T1000 (cell line): Measurements from ENCODE around the gene STX8.
"Not testable (repeated sequence)": the region's sequence is repeated elsewhere in the genome, so short reads cannot be mapped to it uniquely, and the experiment has no call there.

Source experiments
- DNase-seq: peaks from one replicate; lab custom pipeline; 2025; ENCODE audit warnings: mixed read lengths; lab: John Stamatoyannopoulos, UW

STX8 gene

GRCh38 chr17:9557161-9557755 is 18.4 kb downstream of the STX8 start:
- no peak for DNase-seq

GRCh38 chr17:9554715-9555114 is 20.9 kb downstream of the STX8 start:
- DNase-seq, result not testable (repeated sequence)

- DNase-seq, result no peak
These were observed 22.0 kb downstream of the STX8 start for GRCh38 chr17:9553596-9553995.

DNA sequence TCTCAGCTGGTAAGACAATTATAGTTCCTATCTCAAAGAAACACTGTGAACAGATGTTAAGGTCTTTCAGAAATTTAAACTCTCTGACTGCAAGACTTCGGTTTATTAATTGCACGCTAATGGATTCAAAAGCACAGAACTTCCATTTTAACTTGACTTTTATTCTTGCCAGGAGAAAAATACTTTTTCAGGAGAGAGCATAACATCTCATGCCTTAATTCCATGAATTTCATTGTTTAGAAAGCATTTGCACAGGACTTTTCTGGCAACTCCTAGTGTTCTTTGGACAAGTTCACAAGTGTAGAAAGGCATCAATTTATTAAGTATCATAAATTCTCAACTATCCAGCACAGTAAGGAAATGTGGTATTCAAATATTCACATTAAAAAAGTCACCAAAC is 22.4 kb downstream of the STX8 start:
- DNase-seq, result no peak

DNA sequence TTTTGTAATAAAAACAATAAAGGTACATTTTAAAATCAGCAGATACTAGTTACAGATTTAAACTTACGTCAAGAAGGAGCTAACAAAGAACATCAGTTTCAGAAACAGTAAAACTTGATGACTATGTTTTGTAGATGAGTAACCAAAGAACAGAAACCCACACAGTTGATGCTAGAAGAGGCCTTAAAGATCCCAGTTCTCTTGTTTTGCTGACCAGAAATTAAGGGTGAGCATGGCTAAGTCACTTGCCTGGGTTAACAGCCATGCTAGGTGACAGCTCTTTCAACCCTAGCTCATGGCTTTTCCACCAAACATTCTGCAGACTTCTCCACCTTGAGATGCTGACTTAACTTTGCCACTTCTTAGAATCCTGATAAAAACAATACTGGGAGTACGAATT is 26.4 kb downstream of the STX8 start:
- no peak for DNase-seq

GRCh38 chr17:9544221-9544620 is 31.4 kb downstream of the STX8 start:
- DNase-seq, result no peak

DNA sequence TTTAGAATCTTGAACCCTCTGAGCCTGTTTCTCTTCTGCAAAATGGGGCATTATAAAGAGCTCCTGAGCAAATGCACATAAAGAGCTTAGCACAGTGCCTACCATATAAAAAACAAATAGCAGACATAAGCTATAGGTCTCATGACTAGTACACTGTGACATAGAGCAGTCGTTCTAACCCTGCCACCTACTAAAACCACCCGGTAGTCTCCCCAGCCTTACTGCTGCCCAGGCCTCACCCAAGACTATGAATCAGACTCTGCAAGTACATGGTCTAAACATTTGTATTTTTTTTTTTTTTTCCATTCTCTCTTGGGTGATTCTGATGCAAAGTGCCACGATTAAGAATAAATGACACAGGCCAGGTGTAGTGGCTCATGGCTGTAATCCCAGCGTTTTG is 33.9 kb downstream of the STX8 start:
- no peak for DNase-seq

GRCh38 chr17:9538626-9539025 is 37.0 kb downstream of the STX8 start:
- no peak for DNase-seq

DNA sequence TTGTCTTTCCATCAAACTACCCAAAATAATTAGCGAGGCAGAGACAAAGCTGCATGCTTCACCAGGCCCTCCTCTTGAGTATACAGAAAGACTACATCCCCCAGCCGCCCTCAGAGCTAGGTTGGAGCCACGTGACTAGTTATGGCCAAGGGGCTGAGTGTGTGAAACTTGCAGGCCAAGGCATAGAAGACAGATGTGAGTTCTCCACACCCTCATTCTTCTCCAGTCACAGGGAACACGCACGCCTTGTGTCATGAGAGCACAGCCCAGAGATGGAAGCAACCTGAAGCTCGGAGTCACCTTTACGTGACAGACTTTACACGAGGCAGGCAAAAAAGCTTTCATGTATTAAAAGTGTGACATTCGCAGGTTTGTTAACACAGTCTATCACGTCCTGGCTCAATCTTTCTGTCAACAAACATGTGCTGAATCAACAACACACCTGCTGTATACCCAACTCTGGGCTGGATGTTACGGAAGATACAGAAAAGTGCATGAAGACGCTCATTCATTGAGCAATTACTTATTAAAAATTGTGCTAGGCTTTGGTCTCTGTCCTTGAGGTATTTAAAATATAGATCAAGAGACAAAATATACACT is 38.3 kb downstream of the STX8 start:
- no peak for DNase-seq

GRCh38 chr17:9536061-9536460 is 39.6 kb downstream of the STX8 start:
- DNase-seq, result no peak

DNA sequence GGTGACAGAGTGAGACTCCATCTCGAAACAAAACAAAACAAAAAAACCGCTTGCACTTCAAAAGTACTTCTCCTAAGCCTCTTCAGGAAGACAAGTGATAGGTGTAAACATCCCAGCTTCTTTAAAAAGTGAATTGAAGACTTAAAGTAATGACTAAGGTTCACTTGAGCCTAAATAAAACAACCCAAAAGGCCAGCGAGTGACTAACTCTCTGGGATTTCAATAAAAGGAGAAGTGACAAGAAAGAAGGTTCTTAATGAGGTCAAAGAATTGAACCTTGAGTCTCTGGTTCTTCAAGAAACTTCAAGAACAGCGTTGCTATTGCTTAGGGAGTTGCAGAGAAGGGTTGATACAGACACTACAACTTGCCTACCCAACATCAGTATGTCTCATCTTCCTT is 42.2 kb downstream of the STX8 start:
- DNase-seq, result no peak

DNA sequence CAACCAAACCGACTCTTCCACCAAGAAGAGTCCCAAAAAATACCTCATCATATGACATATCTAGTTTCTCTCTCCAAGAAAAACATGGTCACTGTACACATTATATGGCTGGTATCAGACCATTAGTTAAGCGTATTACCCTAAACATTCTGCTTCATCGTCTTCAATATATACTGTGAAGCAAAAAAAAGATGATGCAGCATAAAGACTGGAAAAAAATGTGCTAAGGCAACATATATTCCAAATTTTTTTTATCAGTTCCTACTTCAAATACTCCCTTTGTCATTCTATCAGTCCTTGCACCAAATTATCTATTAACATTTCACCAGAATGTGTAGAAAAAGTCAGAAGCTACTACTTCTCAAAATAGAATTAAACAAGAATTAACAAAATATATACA is 42.9 kb downstream of the STX8 start:
- DNase-seq, result no peak

DNA sequence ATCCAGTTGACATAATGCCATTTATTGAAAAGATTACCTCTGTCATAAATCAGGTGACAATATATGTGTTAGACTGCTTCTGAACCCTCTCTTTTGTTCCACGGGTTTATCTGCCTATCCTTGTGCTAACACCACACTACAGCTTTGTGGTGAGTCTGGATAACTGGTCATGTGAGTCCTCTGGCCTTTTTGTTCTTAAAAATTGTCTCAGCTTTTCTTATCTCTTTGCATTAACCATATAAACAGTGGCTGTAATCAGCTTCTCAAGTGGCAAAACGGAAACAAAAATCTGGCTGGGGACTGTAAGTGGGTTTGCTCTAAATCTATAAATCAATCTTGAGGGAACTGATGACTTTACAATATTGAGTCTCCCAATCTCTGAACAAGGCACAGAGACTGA is 44.6 kb downstream of the STX8 start:
- DNase-seq, result no peak

GRCh38 chr17:9529033-9529700 is 46.5 kb downstream of the STX8 start:
- DNase-seq, result no peak

- DNase-seq, result no peak
These were observed 47.8 kb downstream of the STX8 start for GRCh38 chr17:9527788-9528187.

- DNase-seq, result no peak
These were observed 53.5 kb downstream of the STX8 start for GRCh38 chr17:9522074-9522473.

DNA sequence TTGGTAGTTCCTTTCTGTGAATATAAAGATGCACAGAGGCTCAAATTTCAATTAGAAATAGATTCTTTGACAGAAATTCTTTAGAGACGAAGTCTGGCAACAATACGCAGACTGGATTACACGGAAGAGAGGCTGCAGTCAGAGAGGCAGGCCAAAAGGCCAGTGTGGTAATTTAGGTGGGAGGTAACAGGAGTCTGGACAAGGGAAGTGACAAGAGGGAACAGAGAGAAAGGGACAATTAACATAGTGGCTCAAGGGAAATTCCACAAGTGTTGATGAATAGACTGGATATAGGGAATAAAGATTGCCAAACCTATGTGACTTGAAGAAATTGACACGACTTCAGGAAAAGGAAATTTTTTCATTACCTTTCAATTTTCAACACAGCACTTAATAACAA is 54.6 kb downstream of the STX8 start:
- DNase-seq, result no peak

DNA sequence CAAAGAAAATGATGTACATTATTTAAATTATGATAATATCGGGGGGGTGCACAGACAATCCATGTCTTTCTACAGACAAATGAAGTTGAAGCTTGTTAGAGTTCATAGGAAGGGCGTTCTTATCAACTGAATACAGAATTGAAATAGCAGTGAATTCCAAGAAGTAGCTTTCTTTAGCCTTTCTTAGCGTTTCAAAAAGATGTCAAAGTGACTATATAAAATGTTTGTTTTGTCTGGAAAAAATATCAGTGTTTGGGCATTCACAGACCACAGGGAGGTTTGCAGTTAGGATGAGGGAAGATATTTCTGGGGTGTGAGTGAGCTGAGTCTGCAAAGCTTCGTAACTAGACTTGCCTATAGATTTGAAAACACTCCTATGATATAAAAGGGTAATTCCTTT is 55.0 kb downstream of the STX8 start:
- DNase-seq, result no peak

DNA sequence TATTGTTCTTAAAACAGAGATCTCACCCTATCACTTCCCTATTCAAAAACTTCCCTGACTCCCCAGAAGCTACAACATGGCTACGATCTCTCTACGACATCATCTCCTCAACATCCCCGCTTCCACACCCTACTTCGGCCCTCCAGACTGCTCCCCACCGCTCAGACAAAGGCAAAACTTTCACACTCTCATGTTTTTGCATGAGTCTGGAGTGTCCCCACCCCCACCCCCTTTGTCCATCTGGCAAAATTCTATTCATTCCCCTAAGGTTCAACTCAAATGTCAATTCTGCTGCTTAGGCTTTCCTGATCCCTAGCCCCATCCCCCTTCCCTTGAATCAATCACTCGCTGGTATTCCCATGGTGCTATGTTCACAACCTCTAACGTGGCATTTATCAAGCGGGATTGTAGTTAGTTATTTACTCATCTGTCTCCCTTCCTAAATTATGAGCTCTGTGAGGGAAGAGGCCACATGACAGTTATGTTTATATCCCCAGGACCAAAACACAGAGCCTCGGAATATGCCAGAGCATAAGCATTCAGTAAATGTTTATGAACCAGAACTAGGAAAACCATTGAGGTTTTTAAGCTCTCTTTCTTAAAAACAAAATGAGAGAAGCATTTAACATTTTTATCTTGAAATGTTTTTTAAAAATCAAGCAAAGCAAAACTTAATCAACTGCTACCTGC is 55.9 kb downstream of the STX8 start:
- DNase-seq, result no peak

DNA sequence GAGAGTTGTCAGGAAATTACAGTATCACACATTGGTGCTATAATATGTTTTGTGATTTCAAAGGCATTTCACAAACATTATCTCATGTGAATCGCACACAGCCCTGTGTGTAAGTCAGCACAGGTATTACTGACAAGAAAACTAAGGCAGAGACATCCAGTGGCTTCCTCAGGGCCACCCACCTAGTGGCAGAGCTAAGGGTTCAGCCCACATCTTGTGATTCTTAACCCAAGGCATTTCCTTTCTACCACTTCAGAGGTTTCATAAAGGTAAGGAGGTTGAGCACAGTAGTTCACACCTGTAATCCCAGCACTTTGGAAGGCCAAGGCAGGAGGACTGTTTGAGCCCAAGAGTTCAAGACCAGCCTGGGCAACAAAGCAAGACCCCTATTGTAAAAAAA is 58.2 kb downstream of the STX8 start:
- no peak for DNase-seq

GRCh38 chr17:9513266-9513665 is 62.4 kb downstream of the STX8 start:
- DNase-seq, result no peak

DNA sequence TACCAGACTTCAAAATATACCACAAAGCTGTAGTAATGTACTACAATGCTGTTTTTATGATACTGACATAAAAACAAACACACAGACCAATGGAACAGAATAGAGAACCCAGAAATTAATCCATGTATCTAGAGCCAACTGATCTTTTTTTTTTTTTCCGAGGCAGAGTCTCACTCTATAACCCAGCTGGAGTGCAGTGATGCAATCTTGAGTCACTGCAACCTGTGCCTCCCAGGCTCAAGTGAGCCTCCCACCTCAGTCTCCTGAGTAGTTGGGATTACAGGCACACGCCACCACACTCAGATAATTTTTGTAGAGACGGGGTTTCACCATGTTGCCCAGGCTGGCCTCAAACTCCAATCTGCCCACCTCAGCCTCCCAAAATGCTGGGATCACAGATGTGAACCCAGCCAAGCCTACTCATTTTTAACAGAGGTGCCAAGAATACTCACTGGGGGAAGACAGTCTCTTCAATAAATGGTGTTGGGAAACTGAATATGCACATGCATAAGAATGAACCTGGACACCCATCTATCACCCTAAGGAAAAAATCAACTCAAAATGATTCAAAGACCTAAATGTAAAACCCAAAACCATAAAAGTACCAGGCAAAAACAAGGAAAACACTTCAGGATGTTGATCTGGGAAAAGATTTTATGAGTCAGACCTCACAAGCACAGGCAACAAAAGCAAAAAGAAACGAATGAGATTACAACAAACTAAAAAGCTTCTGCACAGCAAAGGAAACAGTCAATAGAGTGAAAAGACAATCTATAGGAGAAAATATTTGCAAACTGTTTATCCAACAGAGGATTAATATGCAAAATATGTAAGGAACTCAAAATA is 63.1 kb downstream of the STX8 start:
- DNase-seq, result peak; percentile 24
